Measurements from ENCODE around the gene S1PR2. TPM values are rescaled to one million over a fixed set of nuclear protein-coding genes. Genes with fewer than 3 reads are reported as not detected.

Gene S1PR2
- 10 to 100 TPM; 31.6 to 49.2 (median 37.2) TPM for polyA plus RNA-seq (ENCODE audit: insufficient read depth in 1 of 5, insufficient read length in 5 of 5, low replicate concordance in 1 of 5)
- long read RNA-seq, donor 1, transcript S1PR2-201 (2 exons, 3,584 nt): major isoform, 10 of 10 reads
- long read RNA-seq, donor 1, partial matches to known transcripts: 0 of 10 reads
- long read RNA-seq, donor 1, other reads (novel, unspliced or antisense): 0 of 10 reads
- long read RNA-seq, donor 2, transcript S1PR2-201 (2 exons, 3,584 nt): major isoform, 7 of 7 reads
- long read RNA-seq, donor 2, partial matches to known transcripts: 0 of 7 reads
- long read RNA-seq, donor 2, other reads (novel, unspliced or antisense): 0 of 7 reads
- long read RNA-seq, donor 3, transcript S1PR2-201 (2 exons, 3,584 nt): major isoform, 10 of 10 reads
- long read RNA-seq, donor 3, partial matches to known transcripts: 0 of 10 reads
- long read RNA-seq, donor 3, other reads (novel, unspliced or antisense): 0 of 10 reads
- long read RNA-seq, donor 4, transcript S1PR2-201 (2 exons, 3,584 nt): major isoform, 11 of 11 reads
- long read RNA-seq, donor 4, partial matches to known transcripts: 0 of 11 reads
- long read RNA-seq, donor 4, other reads (novel, unspliced or antisense): 0 of 11 reads
- long read RNA-seq, donor 5, transcript S1PR2-201 (2 exons, 3,584 nt): major isoform, 15 of 15 reads
- long read RNA-seq, donor 5, partial matches to known transcripts: 0 of 15 reads
- long read RNA-seq, donor 5, other reads (novel, unspliced or antisense): 0 of 15 reads
- long read RNA-seq, donor 6, transcript S1PR2-201 (2 exons, 3,584 nt): major isoform, 12 of 12 reads
- long read RNA-seq, donor 6, partial matches to known transcripts: 0 of 12 reads
- long read RNA-seq, donor 6, other reads (novel, unspliced or antisense): 0 of 12 reads
- long read RNA-seq, donor 7, transcript S1PR2-201 (2 exons, 3,584 nt): major isoform, 8 of 8 reads
- long read RNA-seq, donor 7, partial matches to known transcripts: 0 of 8 reads
- long read RNA-seq, donor 7, other reads (novel, unspliced or antisense): 0 of 8 reads
- long read RNA-seq, donor 8, partial matches to known transcripts: 0 of 2 reads
- long read RNA-seq, donor 8, other reads (novel, unspliced or antisense): 0 of 2 reads

DNA sequence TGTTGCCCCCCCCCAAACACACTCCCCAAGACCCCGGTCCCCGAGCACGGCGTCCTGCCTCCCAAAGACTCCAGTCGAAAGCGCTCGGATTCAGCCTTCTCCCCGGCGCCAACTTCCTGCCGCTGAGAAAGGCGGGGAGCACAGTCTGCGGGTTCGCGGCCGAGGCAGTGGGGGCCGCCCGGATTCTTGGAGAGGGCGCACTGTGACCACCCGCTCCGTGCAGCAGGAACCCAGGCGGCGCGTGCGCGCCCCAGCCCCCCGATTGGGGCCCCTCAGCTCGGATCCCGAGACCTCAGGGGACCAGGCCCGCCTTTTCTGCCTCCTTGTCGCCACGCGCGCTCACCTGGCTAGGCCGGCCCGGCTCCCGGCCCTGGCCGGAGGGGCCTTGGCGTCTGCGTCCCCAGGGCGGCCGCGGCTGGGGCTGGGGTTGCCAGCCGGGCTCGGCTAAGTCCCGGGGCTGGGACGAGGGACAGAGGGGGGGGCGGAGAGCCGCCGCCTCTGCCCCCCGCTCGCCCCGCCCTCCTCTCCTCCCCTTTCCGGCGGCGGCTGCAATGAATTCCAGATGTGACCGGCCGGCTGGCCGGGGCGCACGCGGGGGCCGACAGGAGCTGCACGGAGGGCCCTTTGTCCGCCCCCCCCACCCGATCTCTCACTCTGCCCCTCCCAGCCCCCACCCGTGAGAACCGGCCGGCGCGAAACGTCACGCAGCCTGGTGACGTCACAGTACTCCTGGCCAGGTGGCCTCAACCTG, at the start of gene S1PR2:
Gene S1PR2, minus strand, starts transcription at position 471 of the 751 bp plus-strand sequence. CDS start 6,426 bp downstream, outside the sequence.
- peak; percentile 82 to 84 for DNase-seq

DNA sequence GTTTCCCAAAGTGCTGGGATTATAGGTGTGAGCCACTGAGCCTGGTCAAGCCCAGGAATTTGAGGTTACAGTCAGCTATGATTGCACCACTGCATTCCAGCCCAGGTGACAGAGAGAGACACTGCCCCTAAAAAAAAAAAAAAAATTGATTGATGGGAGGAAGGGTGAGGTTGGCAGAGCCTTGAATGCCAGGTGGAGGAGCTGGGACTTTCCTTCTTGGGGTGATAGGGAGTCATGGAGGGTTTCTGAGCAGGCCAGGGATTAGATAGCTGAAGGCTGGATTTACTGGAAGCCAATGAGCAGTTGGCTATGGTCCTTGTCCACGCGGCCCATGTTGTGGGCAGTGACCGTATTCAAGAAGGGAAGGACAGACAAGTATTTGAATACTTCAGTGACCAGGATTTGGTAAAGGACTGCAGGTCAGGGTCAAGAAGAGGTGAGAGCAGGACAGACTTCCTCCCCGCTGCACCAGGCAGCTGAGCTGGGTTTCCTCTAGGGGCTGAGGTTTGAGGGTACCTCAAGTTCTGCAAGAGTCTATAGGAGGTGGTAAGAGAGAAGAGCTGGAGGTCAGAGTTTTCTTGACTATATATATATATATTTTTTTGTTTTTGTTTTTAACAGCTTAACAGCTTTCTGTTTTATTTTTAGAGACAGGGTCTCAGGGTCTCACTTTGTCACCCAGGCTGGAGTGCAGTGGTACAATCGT, 48.8 kb upstream of the S1PR2 start:
- DNase-seq: no peak

DNA sequence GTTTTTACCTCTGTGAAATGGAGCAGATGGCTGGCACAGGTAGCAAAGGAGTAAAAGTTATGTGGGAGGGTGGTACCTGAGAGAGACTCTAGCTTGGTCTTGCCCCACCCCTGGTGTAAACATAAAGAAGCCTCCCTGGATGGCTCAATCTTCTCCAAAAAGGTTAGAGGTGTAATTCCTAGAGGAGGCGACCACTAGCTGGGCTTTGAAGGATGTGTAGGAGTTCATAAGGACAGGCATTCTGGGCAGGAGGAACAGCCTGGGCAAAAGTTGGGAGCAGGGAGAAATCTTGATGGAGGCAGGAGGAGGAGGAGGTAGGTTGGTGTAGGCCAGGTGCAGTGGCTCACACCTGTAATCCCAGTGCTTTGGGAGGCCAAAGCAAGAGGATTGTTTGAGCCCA, 47.8 kb upstream of the S1PR2 start:
- DNase-seq: no peak

DNA sequence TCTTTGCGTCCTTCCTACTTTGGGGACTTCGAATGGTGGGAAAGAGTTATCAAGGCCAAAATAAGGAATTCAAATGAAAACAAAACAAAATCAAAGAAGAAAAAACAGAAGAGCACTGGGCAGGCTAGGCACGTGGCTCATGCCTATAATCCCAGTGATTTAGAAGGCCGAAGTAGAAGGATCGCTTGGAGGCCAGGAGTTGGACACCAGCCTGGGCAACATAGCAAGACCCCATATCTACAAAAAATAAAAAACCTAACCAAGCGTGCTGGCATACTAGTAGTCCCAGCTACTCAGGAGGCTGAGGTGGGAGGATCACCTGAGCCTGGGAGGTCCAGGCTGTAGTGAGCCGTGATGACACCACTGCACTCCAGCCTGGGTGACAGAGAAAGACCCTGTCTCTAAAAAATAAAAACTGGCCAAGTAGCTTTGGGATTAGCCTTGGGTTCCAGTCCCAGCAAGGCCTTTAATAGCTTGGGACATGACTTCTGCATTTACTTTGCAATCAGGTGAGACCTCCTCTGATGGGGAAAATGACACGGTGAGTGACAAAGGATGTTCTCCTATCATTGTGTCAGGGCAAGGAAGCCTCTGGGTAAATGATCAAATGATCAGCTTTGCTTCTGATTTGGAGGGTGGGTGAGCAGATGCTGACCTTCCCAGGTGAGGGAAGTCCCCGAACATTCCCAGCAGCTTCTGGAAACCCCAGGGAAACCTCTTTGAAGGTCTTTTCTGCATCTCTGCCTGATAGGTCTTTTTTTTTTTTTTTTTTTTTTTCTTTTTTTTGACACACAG, 46.9 kb upstream of the S1PR2 start:
- DNase-seq: no peak

- DNase-seq: no peak
These were observed 43.5 kb upstream of the S1PR2 start for GRCh38 chr19:10274589-10274988.

DNA sequence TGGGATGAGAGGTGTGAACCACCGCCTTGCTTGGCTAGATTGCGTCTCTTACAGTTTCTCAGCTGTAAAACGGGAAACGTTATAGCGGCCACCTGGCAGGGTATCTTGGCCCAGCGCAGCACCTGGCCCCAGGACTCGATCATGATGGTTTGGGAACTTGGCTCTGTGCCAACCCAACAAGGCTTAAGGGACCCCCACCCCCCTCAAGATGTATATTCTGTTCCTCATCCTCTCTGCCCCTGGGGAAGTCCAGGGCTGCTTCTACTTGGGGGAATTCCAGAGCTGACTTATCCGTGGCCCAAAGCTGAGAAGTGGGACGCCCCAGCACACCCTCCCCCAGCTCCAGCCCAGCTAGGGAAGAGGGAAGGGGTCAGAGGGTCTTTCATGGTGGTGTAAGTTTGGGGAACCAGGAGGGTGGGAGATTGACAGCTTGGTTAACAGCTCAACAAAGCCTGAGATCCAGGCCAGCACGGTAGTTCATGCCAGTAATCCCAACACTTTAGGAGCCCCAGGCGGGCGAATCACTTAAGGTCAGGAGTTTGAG, 40.5 kb upstream of the S1PR2 start:
- DNase-seq: no peak

GRCh38 chr19:10270616-10271394, 39.7 kb upstream of the S1PR2 start, which contains the start of gene ICAM1:
Gene ICAM1 (plus strand): TSS chr19:10271120. CDS start chr19:10271160, 40 bp downstream.
- no peak for DNase-seq

- DNase-seq: no peak
These were observed 39.1 kb upstream of the S1PR2 start for GRCh38 chr19:10270180-10270615.

GRCh38 chr19:10269333-10270179, 38.4 kb upstream of the S1PR2 start:
- DNase-seq: peak in 1 of 2 donors; percentile 73

- DNase-seq: no peak
These were observed 36.9 kb upstream of the S1PR2 start for GRCh38 chr19:10268071-10268470.

GRCh38 chr19:10266706-10267105, 35.6 kb upstream of the S1PR2 start:
- no peak for DNase-seq

DNA sequence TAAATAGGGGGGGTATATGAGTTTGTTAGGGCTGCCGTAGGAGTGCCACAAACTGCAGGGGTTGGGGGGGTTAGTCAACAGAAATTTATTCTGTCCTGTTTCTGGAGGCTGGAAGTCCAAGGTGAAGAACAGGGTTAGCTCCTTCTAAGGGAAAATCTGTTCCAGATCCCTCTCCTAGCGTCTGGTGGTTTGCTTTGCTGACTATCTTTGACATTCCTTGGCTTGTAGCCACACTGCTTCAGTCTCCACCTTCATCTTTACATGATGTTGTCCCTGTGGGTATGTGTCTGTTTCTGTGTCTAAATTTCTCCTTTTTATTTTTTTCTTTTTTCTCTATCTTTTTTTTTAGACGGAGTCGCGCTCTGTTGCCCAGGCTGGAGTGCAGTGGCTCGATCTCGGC, 31.6 kb upstream of the S1PR2 start:
- no peak for DNase-seq

DNA sequence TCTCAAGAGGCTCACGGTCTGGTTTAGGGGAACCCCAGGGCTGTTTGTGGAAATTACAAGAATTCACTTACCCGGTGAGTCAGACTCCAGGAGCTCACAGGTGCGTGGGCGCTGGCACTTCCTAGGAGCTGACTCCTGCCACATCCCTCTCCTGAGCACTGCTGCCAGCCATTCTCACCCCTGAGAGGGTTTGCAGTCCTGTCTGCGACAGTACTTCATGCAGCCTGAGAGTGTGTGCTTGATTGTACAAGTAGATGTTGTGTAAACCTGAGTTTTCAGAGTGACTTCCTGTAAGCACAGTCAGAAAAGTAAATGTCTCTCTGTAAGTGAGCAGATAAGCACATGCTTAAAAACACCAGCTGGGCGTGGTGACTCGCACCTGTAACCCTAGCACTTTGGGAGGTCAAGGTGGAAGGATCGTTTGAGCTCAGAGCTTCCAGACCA, 29.0 kb upstream of the S1PR2 start:
- no peak for DNase-seq

GRCh38 chr19:10259162-10259905, 28.2 kb upstream of the S1PR2 start:
- DNase-seq: peak; percentile 72 to 80

DNA sequence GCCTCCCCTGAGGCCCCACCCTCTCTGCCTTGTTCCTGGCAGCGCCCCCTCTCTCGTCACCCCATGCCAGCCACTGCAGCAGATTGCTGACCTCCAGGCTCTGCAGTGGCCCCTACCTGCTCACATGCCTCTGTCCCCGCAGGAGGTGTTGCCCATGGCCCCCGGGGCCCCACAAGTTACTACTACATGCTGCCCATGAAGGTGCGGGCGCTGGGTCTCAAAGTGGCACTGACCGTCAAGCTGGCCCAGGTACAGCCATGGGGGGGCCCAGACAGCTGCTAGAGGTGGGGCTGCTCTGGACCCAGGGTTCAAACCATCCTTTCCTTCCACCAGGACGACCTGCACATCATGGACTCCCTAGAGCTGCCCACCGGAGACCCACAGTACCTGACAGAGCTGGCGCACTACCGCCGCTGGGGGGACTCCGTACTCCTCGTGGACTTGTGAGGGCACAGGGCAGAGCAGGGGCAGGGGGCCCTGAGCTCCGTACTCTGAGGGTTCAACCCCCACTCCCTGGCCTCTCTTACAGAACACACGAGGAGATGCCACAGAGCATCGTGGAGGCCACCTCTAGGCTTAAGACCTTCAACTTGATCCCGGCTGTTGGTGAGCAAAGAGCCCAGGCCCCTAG, 27.1 kb upstream of the S1PR2 start:
- DNase-seq: no peak

DNA sequence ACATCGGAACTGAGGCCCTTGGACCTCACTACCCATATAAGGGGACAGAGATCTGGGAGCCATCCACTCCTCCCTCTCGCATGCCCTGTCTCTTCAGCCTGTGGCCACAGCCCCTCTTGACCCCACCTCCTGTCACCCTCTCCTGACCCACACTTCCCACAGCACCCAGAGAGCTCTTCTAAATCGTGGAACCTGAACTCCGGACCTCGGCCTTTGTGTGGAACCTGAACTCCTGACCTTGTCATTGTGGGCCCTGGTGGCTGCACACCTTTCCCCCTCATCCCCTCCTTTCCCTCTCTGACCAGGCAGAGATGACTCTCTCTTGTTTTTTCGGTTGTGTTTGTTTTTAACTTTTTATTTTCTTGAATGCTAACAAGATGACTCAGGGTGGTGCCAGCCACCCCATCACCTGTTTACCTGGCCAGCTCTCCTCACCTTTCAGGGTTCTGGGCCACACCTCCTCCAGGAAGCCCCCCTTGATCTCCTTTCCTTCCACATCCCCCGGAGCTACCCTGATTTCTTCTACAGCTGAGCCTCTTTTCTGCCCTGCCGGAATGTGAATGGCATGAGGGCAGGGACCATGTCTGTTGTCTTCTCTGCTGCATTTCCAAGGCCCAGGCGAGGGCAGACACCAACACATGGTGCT, 26.0 kb upstream of the S1PR2 start:
- no peak for DNase-seq

All from right lung (tissue), 10 donors.